GM21526 (cell line): ENCODE measurements around the gene KCTD16.
A peak's percentile ranks its signal among the peaks of the same experiment; 100 is the strongest.

Experiments
- ATAC-seq: cut with Tn5 transposase; IDR thresholded peaks from one replicate; pipeline ENCODE4 v1.9.1; 2021; ENCODE audit warnings: moderate library complexity; ENCODE audit not compliant: unreplicated experiment, low FRiP score

The KCTD16 gene

GRCh38 chr5:144328494-144328893, 157.8 kb downstream of the KCTD16 start:
- ATAC-seq: no peak

GRCh38 chr5:144328980-144329379, 158.3 kb downstream of the KCTD16 start:
- ATAC-seq: no peak

- ATAC-seq: no peak
Observed at GRCh38 chr5:144329681-144330080, 159.0 kb downstream of the KCTD16 start.

GRCh38 chr5:144331361-144331760, 160.7 kb downstream of the KCTD16 start:
- no peak for ATAC-seq

GRCh38 chr5:144332265-144332664, 161.6 kb downstream of the KCTD16 start:
- no peak for ATAC-seq

- peak; percentile 66 for ATAC-seq
Observed at GRCh38 chr5:144333336-144333920, 162.8 kb downstream of the KCTD16 start.

GRCh38 chr5:144335561-144335960, 164.9 kb downstream of the KCTD16 start:
- peak; percentile 81 for ATAC-seq

- ATAC-seq: no peak
Observed at GRCh38 chr5:144336191-144336961, 165.7 kb downstream of the KCTD16 start.

- no peak for ATAC-seq
Observed at GRCh38 chr5:144352330-144352729, 181.7 kb downstream of the KCTD16 start.

GRCh38 chr5:144352732-144353317, 182.2 kb downstream of the KCTD16 start:
- ATAC-seq: no peak

GRCh38 chr5:144356489-144356888, 185.8 kb downstream of the KCTD16 start:
- no peak for ATAC-seq

GRCh38 chr5:144361406-144361805, 190.7 kb downstream of the KCTD16 start:
- no peak for ATAC-seq

GRCh38 chr5:144365885-144366284, 195.2 kb downstream of the KCTD16 start:
- no peak for ATAC-seq

- ATAC-seq: no peak
Observed at GRCh38 chr5:144367991-144368390, 197.3 kb downstream of the KCTD16 start.

GRCh38 chr5:144368556-144368955, 197.9 kb downstream of the KCTD16 start:
- ATAC-seq: no peak

- ATAC-seq: no peak
Observed at GRCh38 chr5:144369006-144369405, 198.3 kb downstream of the KCTD16 start.

- ATAC-seq: no peak
Observed at GRCh38 chr5:144370273-144370672, 199.6 kb downstream of the KCTD16 start.

GRCh38 chr5:144374637-144375036, 204.0 kb downstream of the KCTD16 start:
- peak; percentile 54 for ATAC-seq

- ATAC-seq: no peak
Observed at GRCh38 chr5:144377207-144377606, 206.5 kb downstream of the KCTD16 start.

- ATAC-seq: no peak
Observed at GRCh38 chr5:144378681-144379080, 208.0 kb downstream of the KCTD16 start.

- no peak for ATAC-seq
Observed at GRCh38 chr5:144385597-144385996, 214.9 kb downstream of the KCTD16 start.

GRCh38 chr5:144386315-144386714, 215.6 kb downstream of the KCTD16 start:
- ATAC-seq: no peak
